Activated T-cell treated with anti-CD3 and anti-CD28 coated beads for 1 hour (primary cell): Measurements from ENCODE around the gene MTMR4.
"Not testable (repeated sequence)": the region's sequence is repeated elsewhere in the genome, so short reads cannot be mapped to it uniquely, and the experiment has no call there.

ENCODE experiments used
- DNase-seq: peaks from one replicate; pipeline ENCODE4 v3.0.0-alpha.2; 2020; ENCODE audit warnings: low read depth

Gene MTMR4

GRCh38 chr17:58513965-58514769 is at the start of gene MTMR4:
TSS of gene MTMR4 (minus strand) at chr17:58514638. CDS start at chr17:58514407, 231 bp downstream.
- peak; percentile 63 for DNase-seq

GRCh38 chr17:58560511-58560910 is 46.1 kb upstream of the MTMR4 start:
- no peak for DNase-seq

- no peak for DNase-seq
Measured at GRCh38 chr17:58557981-58558380, 43.5 kb upstream of the MTMR4 start.

- DNase-seq: no peak
Measured at GRCh38 chr17:58556833-58557250, 42.4 kb upstream of the MTMR4 start.

GRCh38 chr17:58555109-58555508 is 40.7 kb upstream of the MTMR4 start:
- not testable (repeated sequence) for DNase-seq

GRCh38 chr17:58541249-58541648 is 26.8 kb upstream of the MTMR4 start:
- DNase-seq: no peak

- no peak for DNase-seq
Measured at GRCh38 chr17:58539698-58540097, 25.3 kb upstream of the MTMR4 start.

GRCh38 chr17:58538811-58539409 is 24.5 kb upstream of the MTMR4 start:
- DNase-seq: no peak

GRCh38 chr17:58537266-58537665 is 22.8 kb upstream of the MTMR4 start:
- no peak for DNase-seq

- DNase-seq: no peak
Measured at GRCh38 chr17:58536542-58536941, 22.1 kb upstream of the MTMR4 start.

- no peak for DNase-seq
Measured at GRCh38 chr17:58535431-58535830, 21.0 kb upstream of the MTMR4 start.

GRCh38 chr17:58534901-58535421 is 20.5 kb upstream of the MTMR4 start:
- no peak for DNase-seq

- DNase-seq: no peak
Measured at GRCh38 chr17:58534331-58534730, 19.9 kb upstream of the MTMR4 start.

GRCh38 chr17:58533616-58534188 is 19.3 kb upstream of the MTMR4 start:
- DNase-seq: no peak

GRCh38 chr17:58532555-58532951 is 18.1 kb upstream of the MTMR4 start:
- no peak for DNase-seq

GRCh38 chr17:58531661-58532554 is 17.5 kb upstream of the MTMR4 start:
- DNase-seq: peak; percentile 43

GRCh38 chr17:58531122-58531521 is 16.7 kb upstream of the MTMR4 start:
- no peak for DNase-seq

- DNase-seq: no peak
Measured at GRCh38 chr17:58530655-58531054, 16.2 kb upstream of the MTMR4 start.

- no peak for DNase-seq
Measured at GRCh38 chr17:58529275-58529674, 14.8 kb upstream of the MTMR4 start.

- no peak for DNase-seq
Measured at GRCh38 chr17:58528443-58528842, 14.0 kb upstream of the MTMR4 start.

- DNase-seq: no peak
Measured at GRCh38 chr17:58527949-58528348, 13.5 kb upstream of the MTMR4 start.

GRCh38 chr17:58527306-58527705 is 12.9 kb upstream of the MTMR4 start:
- DNase-seq: no peak
